Stimulated activated CD4-positive, alpha-beta T cell treated with anti-CD3 and anti-CD28 coated beads, Interleukin-1b, Interleukin-23, amount 100 ng/mL, for 24 hours (primary cell): ENCODE data around the gene PTCH1.

Experiments used
- DNase-seq, 4 experiments: peaks; one replicate each; pipeline ENCODE4 v3.0.0-alpha.2; 2020; ENCODE audit warnings: low read depth in 4 of 4, low spot score in 1 of 4

Gene PTCH1

GRCh38 chr9:95441081-95441480 lies 75.7 kb downstream of the PTCH1 start:
- DNase-seq, result no peak

GRCh38 chr9:95440447-95440846 lies 76.3 kb downstream of the PTCH1 start:
- no peak for DNase-seq

- DNase-seq, result no peak
Measured at GRCh38 chr9:95438561-95439357, 78.0 kb downstream of the PTCH1 start.

- DNase-seq, result no peak
Measured at GRCh38 chr9:95437559-95437958, 79.2 kb downstream of the PTCH1 start.

- no peak for DNase-seq
Measured at GRCh38 chr9:95436416-95436815, 80.4 kb downstream of the PTCH1 start.

- no peak for DNase-seq
Measured at GRCh38 chr9:95435074-95435728, 81.6 kb downstream of the PTCH1 start.

GRCh38 chr9:95434116-95435073 lies 82.4 kb downstream of the PTCH1 start:
- DNase-seq, result no peak

- DNase-seq, result no peak
Measured at GRCh38 chr9:95433096-95433819, 83.5 kb downstream of the PTCH1 start.

GRCh38 chr9:95431286-95431685 lies 85.5 kb downstream of the PTCH1 start:
- no peak for DNase-seq

- DNase-seq, result no peak
Measured at GRCh38 chr9:95429948-95430620, 86.7 kb downstream of the PTCH1 start.

- DNase-seq, result no peak
Measured at GRCh38 chr9:95429096-95429495, 87.7 kb downstream of the PTCH1 start.

GRCh38 chr9:95425910-95426551 lies 90.7 kb downstream of the PTCH1 start:
- DNase-seq, result peak in 1 of 4 experiments; percentile 2

- DNase-seq, result no peak
Measured at GRCh38 chr9:95422650-95423049, 94.1 kb downstream of the PTCH1 start.

- no peak for DNase-seq
Measured at GRCh38 chr9:95420518-95420917, 96.3 kb downstream of the PTCH1 start.

- DNase-seq, result no peak
Measured at GRCh38 chr9:95419444-95419843, 97.3 kb downstream of the PTCH1 start.

GRCh38 chr9:95415158-95415557 lies 101.6 kb downstream of the PTCH1 start:
- DNase-seq, result no peak

GRCh38 chr9:95413793-95414192 lies 103.0 kb downstream of the PTCH1 start:
- no peak for DNase-seq

- DNase-seq, result no peak
Measured at GRCh38 chr9:95411054-95411892, 105.5 kb downstream of the PTCH1 start.
